Stimulated activated CD4-positive, alpha-beta T cell treated with anti-CD3 and anti-CD28 coated beads, Interleukin-1b, Interleukin-23, amount 100 ng/mL, for 48 hours (primary cell): ENCODE measurements around the gene TAF8.
A peak's percentile ranks its signal among the peaks of the same experiment; 100 is the strongest.
"Not testable (repeated sequence)": the region's sequence is repeated elsewhere in the genome, so short reads cannot be mapped to it uniquely, and the experiment has no call there.

Experiments
- DNase-seq: peaks from one replicate; pipeline ENCODE4 v3.0.0-alpha.2; 2020

TAF8 gene

DNA sequence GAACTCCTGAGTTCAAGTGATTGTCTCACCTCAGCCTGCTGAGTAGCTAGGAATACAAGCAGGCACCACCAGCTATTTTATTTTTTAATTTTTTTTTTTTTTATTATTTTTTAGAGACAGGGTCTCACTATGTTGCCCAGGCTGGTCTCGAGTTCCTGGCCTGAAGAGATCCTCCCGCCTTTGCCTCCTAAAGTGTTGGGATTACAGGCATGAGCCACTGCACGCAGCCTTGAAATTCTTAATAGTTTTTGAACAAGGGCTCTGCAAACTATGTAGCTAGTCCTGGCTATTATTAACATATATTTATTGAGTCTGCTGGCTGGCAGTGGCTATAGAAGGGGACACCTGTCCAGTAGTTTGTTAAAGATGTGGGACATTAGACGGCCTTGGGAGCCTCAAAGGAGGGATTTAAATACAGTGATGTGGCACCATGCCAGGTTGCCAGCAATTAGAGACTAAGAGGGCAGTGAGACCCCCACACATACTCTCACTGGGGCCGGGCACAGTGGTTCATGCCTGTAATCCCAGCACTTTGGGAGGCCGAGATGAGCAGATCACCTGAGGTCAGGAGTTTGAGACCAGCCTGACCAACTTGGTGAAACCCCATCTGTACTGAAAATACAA lies 21.1 kb upstream of the TAF8 start:
- no peak for DNase-seq

DNA sequence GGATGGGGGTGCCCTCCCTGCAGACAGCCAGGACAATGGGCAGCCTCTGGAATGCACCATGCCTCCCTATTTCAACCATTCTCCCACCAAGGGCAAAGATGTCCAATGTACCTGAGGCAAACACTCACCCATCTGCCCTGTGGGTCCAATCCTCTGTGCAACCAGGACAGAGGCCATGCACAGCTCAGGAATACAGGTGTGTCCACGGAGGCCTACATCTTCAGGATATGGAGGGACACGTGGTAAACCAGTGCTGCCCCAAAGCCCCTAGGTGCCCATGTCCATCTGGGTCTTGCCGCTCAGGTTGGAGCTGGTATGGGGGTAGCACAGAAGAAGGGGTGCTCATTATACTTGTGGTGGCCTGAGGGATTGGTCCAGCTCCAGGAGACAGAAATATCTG lies 20.4 kb upstream of the TAF8 start:
- DNase-seq: no peak

GRCh38 chr6:42030585-42031506 lies 19.5 kb upstream of the TAF8 start:
- DNase-seq: peak; percentile 79

- DNase-seq: no peak
Observed at GRCh38 chr6:42032366-42032765, 18.0 kb upstream of the TAF8 start.

DNA sequence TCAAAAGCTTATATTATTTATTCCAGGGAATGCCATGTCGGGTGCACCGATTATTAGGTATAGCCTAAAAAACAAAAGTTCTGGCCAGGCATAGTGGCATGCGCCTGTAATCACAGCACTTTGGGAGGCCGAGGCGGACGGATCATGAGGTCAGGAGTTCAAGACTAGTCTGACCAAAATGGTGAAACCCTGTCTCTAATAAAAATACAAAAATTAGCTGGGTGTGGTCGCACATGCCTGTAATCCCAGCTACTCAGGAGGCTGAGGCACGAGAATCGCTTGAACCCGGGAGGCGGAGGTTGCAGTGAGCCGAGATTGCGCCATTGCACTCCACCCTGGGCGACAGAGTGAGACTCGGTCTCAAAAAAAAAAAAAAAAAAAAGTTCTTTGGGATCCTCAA lies 12.7 kb upstream of the TAF8 start:
- DNase-seq: not testable (repeated sequence)

DNA sequence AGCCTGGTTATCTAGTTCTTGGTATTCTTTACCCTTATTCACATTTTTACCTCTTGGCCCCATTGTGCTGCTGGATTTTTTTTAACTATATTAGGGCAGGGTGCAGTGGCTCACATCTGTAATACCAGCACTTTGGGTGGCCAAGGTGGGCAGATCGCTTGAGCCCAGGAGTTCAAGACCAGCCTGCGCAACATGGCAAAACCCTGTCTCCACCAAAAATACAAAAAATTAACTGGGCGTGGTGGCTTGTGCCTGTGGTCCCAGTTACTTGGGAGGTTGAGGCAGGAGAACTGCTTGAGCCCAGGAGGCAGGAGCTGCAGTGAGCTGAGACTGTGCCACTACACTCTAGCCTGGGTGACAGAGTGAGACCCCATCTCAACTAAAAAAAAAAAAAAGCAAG lies 12.2 kb upstream of the TAF8 start:
- DNase-seq: no peak

DNA sequence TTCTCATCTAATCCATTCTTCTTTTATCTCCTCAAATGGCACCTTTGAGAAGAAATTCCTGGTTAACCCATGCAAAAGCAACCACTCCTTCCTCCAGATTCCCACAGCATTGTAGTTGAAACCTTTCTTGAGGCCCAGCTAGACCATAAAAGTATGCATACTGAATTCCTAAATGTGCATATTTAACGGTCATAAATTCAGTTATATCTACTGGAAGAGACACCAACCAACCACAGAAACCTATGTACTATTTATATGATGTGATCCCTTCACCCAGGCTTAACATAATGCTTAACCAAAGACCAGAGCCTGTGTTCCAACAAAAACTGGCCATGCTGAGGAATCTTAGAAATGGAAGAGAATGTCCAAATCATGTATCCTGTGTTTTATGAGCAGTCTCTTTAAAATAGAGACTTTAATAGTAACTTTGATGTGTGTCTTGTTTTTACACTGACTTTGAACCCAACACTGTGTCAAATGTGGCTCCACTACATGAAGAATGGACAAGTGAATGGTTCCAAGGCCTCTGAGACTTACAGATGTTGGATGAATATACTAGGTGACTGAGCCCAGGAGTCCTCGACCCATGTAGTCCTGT lies 11.4 kb upstream of the TAF8 start:
- no peak for DNase-seq

DNA sequence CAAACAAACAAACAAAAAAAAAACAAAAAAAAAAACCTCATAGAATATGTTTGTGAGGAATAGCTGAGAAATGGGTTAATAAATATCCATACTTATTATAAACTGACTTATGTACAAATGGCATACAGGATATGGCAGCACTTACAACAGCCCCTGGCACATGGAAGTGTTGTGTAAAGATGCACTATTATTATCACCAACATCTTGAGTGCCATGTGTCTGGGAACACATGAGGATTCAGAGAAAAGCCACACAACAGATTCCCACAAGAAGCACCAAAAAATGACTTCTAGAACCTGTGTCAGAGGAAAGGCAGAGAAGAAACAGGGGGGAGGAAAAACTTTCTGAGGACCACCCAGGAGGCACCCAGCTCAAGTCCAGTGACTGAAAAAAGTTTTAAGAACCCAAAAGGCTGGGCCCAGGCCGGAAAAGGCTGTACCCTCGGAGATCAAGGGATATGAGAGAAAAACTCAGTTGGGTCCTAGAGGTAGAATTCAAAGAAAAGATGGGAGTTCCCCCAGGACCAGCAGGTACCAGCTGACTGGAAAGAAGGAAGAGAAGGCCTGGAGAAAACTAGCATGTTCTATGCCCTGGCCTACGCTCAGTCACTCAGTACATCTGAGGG lies 9.4 kb upstream of the TAF8 start:
- no peak for DNase-seq

GRCh38 chr6:42041481-42042053 lies 8.8 kb upstream of the TAF8 start:
- DNase-seq: no peak

DNA sequence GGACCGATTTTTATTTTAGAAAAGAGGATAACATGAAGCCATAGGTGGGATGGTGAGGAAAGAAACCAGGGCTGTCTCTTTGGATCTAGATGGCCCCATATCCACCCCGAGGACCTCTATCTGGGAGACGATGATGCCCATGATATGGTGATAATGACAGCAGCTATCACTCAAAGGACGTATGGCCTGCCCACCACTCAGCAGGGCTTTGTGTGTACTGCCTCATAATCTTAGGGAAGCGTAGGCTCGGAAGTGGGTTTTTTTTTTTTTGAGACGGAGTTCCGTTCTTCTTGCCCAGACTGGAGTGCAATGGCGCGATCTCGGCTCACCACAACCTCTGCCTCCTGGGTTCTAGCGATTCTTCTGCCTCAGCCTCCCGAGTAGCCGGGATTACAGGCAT lies 8.2 kb upstream of the TAF8 start:
- DNase-seq: no peak

DNA sequence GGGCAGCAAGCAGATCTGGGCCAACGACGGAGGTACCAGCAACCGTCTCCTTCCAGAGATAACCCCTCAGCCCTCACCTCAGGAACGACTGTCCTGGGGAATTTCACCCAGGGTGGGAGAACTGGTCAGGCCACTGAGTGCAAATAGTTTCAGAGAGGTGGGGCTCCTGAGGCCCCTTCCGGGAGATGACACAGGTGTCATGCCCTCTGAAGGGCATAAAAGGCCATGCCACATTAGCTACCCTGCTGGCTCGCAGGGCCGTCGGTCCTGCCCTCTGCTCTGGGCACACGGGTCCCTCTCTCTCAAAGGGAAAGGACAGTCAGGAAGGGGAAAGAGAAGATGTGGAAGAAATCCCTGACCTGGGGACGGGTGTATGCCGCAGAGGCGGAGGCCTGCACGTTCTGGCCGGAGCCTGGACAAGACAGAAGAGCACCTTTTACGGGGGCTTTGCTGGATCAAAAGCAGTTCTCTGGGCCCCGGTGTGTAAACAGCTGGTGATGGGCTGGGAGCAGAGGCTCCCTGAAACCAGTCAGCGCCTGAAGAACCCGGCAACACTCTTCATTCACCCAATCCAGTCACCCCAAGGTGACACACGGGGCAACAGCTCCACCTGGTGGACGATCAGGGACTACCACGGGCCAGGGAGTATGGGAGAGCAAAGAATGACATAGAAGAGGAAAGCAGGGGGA lies 6.4 kb upstream of the TAF8 start:
- peak; percentile 94 for DNase-seq

- DNase-seq: peak; percentile 67
Observed at GRCh38 chr6:42045538-42046460, 4.5 kb upstream of the TAF8 start.

DNA sequence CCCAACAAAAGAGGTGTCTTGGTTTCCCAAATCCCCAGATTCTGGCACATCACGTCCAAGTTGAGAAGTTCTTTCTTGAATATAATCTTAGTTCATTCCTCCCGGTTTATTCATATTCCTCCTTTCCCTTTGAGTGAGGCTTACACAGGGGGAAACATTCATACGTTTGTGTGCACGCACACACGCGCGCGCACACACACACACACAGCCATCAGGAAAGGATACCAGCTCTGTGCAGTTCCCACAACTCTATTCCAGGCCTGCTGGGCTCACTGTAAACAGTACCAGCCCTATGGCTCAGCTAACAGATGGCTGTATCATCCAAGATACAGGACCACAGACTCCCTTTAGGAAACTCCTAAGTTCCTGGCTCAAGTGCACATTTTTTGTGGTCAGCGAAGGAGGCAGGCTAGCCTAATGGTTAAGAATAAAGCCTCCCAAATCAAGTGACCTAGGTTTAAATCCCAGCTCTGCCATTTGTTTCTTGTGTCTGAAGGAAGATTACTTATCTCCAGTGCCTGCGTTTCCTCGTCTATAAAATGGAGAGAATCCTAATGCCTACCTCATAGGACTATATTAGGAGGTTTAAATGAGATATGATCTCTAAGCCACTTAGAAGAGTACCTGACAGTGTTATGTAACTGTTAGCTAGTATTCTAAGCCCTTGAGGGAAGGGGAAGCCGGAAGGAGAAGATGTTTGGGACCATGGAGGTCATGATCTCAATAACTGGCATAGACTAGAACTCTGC lies 3.7 kb upstream of the TAF8 start:
- no peak for DNase-seq

DNA sequence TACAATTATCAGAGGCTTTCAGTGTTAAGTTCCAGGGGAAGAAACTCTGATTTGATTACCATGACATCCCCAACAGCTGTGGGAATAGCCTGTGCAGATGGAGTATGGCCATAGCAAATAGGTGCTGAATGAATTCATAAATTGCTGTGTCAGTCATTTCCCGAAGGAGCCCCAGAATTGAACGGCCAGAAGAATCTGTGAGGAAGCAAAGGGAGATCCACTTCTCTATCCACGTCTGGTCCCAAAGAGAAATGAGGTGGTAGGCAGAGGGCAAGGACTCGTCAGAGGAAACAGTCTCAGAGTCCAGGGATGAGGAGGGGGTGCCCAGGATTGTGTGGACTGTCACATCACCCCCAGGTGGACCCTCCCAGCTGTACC lies 3.1 kb upstream of the TAF8 start:
- no peak for DNase-seq

- no peak for DNase-seq
Observed at GRCh38 chr6:42047790-42048405, 2.4 kb upstream of the TAF8 start.

GRCh38 chr6:42049116-42049809 lies 1.1 kb upstream of the TAF8 start:
- DNase-seq: no peak

- DNase-seq: peak; percentile 71
Observed at GRCh38 chr6:42049948-42050296, 402 bp upstream of the TAF8 start.

DNA sequence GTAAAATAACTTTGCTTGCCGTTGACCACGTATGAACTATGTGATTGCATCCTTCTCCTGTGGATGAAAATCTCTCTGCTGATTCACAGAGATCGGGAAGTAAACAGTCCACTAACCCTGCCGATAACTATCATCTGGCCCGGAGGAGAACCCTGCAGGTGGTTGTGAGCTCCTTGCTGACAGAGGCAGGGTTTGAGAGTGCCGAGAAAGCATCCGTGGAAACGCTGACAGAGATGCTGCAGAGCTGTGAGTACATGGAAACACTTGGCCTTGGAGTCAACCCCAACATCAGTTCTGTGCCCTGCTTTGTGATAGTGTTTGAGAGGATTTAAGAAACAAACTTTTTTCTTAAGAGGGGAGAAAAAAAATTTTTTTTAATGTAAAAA lies 937 bp downstream of the TAF8 start:
- DNase-seq: no peak

DNA sequence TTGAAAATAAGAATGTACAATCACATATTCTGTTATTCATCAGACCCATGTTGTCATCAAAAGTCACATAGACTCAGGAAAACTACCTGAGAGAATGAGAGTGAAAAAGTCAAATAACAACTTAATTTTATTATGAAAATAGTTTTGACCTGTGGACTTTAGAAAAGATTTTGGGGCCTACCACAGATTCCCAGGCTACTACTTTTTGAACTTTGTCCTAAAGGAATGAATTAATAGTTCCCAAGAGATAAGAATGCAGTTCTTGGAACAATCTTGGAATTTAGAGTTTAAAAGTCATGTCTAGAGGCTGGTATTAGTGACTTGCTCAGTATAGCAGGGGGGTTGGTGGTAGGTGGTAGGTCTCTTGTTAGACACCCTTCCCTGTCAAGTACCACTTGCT lies 3.3 kb downstream of the TAF8 start:
- no peak for DNase-seq

GRCh38 chr6:42059743-42060142 lies 9.4 kb downstream of the TAF8 start:
- DNase-seq: no peak
